ENCODE data around the gene TRIM44.

Gene TRIM44

DNA sequence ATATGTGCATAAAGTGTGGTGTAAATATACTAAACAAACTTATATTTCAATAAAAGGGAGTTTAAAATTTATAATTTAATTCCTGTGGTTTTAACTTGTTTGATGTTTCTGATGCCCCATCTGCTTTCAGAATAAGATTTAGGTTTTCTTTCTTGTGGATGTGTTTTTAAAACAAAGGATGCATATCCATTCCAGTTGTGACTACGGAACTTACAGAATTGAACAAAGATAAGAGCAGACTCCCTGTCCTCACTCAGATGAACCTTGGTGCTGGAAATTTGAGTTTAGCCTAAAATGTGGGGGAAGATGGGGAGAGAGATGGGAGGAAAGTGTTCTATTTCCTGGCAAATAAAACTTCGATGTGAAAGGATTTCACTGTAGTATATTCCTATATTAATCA, 41.8 kb upstream of the TRIM44 start:
- no peaks in the 10 kb centered on the region for H4K20me1 ChIP-seq (ENCODE audit: low read depth, low read length)
- no peaks in the 10 kb centered on the region for H3K36me3 ChIP-seq (ENCODE audit: low read length)
- no peak overlapping the region for H3K9ac ChIP-seq (ENCODE audit: low read length)
- H3K4me3 ChIP-seq (ENCODE audit: insufficient read depth, low read length, poor library complexity, severe bottlenecking): no peak overlapping the region
- H2AFZ ChIP-seq (ENCODE audit: low read depth, low read length, severe bottlenecking): no peak overlapping the region
- no peaks in the 10 kb centered on the region for H3K27me3 ChIP-seq (ENCODE audit: low read length)
- no peaks in the 10 kb centered on the region for H3K79me2 ChIP-seq (ENCODE audit: insufficient read depth, low read length)
- TF ChIP-seq EZH2phosphoT487 (conservative IDR thresholded peaks at IDR 0.05; ENCODE audit: low read length): no peak
- TF ChIP-seq, protein P1, sequence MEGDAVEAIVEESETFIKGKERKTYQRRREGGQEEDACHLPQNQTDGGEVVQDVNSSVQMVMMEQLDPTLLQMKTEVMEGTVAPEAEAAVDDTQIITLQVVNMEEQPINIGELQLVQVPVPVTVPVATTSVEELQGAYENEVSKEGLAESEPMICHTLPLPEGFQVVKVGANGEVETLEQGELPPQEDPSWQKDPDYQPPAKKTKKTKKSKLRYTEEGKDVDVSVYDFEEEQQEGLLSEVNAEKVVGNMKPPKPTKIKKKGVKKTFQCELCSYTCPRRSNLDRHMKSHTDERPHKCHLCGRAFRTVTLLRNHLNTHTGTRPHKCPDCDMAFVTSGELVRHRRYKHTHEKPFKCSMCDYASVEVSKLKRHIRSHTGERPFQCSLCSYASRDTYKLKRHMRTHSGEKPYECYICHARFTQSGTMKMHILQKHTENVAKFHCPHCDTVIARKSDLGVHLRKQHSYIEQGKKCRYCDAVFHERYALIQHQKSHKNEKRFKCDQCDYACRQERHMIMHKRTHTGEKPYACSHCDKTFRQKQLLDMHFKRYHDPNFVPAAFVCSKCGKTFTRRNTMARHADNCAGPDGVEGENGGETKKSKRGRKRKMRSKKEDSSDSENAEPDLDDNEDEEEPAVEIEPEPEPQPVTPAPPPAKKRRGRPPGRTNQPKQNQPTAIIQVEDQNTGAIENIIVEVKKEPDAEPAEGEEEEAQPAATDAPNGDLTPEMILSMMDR (IDR thresholded peaks at IDR 0.05; ENCODE audit: insufficient read depth, low read length, poor library complexity, severe bottlenecking): no peak
- H3K4me2 ChIP-seq (ENCODE audit: low read depth, low read length, poor library complexity, severe bottlenecking): no peak overlapping the region
- H3F3A ChIP-seq (ENCODE audit: insufficient read depth): no peaks in the 10 kb centered on the region
- no peaks in the 10 kb centered on the region for H3K9me2 ChIP-seq (replicated peaks; ENCODE audit: insufficient read depth, low read length)
- H3K27ac ChIP-seq (ENCODE audit: low read depth, low read length): no peak overlapping the region
- no peaks in the 10 kb centered on the region for H3K9me3 ChIP-seq (ENCODE audit: insufficient read depth, low read length)

DNA sequence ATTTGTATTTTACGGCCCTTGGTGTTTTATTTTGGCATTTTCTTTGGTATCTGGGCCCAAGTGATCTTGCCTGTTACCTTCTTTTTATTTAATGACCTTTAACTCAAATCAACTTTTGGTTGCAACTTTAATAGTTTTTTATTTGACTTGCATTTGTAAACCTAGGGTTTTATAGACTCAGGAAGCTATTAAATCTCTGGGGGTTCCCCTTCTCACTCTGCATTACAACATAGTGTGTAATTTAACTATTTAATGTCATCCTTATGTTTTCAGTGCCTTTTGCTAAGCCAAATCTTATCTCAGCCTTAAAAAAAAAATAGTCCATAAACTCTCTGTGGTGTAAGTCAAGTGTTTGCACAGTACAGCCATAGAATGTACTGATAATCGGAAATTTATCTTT, 41.0 kb upstream of the TRIM44 start:
- Histone ChIP-seq H3K9ac (ENCODE audit: low read length) (no peak overlapping the region), H3K4me2 (ENCODE audit: low read depth, low read length, poor library complexity, severe bottlenecking) (no peak overlapping the region), H3K4me3 (ENCODE audit: insufficient read depth, low read length, poor library complexity, severe bottlenecking) (no peak overlapping the region)

DNA sequence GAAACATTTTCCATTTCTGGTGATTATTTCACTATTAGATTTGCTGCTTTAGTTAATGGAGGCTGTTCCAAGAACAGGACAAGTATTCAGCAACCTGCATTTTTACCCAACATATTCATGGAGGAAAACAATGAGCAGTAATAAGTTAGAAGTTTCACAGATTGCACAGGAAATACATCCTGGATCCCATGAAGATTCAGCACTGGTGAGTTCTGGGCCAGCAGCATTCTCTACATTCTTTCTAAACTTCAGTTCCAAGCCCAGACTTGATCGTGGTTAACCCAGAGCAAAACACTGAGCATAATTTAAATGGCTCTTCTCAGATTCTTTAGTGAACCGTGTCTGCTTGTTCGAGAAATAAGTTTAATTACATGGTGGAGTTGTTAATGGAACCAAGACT, 40.5 kb upstream of the TRIM44 start:
- Histone ChIP-seq H3F3A (ENCODE audit: insufficient read depth) (no peaks in the 10 kb centered on the region), H3K79me2 (ENCODE audit: insufficient read depth, low read length) (no peaks in the 10 kb centered on the region), H4K20me1 (ENCODE audit: low read depth, low read length) (no peaks in the 10 kb centered on the region), H3K27me3 (ENCODE audit: low read length) (no peaks in the 10 kb centered on the region), H2AFZ (ENCODE audit: low read depth, low read length, severe bottlenecking) (no peak overlapping the region), H3K36me3 (ENCODE audit: low read length) (no peaks in the 10 kb centered on the region), H3K4me2 (ENCODE audit: low read depth, low read length, poor library complexity, severe bottlenecking) (no peak overlapping the region), H3K27ac (ENCODE audit: low read depth, low read length) (no peak overlapping the region), H3K9me2 (replicated peaks; ENCODE audit: insufficient read depth, low read length) (no peaks in the 10 kb centered on the region), H3K9me3 (ENCODE audit: insufficient read depth, low read length) (no peaks in the 10 kb centered on the region), H3K9ac (ENCODE audit: low read length) (no peak overlapping the region), H3K4me3 (ENCODE audit: insufficient read depth, low read length, poor library complexity, severe bottlenecking) (no peak overlapping the region)
- no peak for TF ChIP-seq EZH2phosphoT487 (conservative IDR thresholded peaks at IDR 0.05; ENCODE audit: low read length)
- TF ChIP-seq, protein P1 (IDR thresholded peaks at IDR 0.05; ENCODE audit: insufficient read depth, low read length, poor library complexity, severe bottlenecking): no peak

More for the DNA sequence above, 41.0 kb upstream of the TRIM44 start:
- Histone ChIP-seq H3K9me3 (ENCODE audit: insufficient read depth, low read length) (no peaks in the 10 kb centered on the region), H4K20me1 (ENCODE audit: low read depth, low read length) (no peaks in the 10 kb centered on the region), H3K79me2 (ENCODE audit: insufficient read depth, low read length) (no peaks in the 10 kb centered on the region), H3F3A (ENCODE audit: insufficient read depth) (no peaks in the 10 kb centered on the region), H3K27me3 (ENCODE audit: low read length) (no peaks in the 10 kb centered on the region), H3K9me2 (replicated peaks; ENCODE audit: insufficient read depth, low read length) (no peaks in the 10 kb centered on the region), H2AFZ (ENCODE audit: low read depth, low read length, severe bottlenecking) (no peak overlapping the region), H3K27ac (ENCODE audit: low read depth, low read length) (no peak overlapping the region), H3K36me3 (ENCODE audit: low read length) (no peaks in the 10 kb centered on the region)
- TF ChIP-seq EZH2phosphoT487 (conservative IDR thresholded peaks at IDR 0.05; ENCODE audit: low read length): no peak
- TF ChIP-seq, protein P1 (IDR thresholded peaks at IDR 0.05; ENCODE audit: insufficient read depth, low read length, poor library complexity, severe bottlenecking): no peak

Measured in SU-DHL-6 (cell line).